A673 (cell line): ENCODE measurements around the gene ANKRD29. TPM values are rescaled to one million over a fixed set of nuclear protein-coding genes. Genes with fewer than 3 reads are reported as not detected.

ENCODE experiments used
- BruUV-seq: library from RNA; stranded (reverse); fragments of 400-500 nt; replicated peaks from 2 replicates; lab custom pipeline; 2021; lab: Mats Ljungman, UMichigan
- CTCF ChIA-PET: fragments of 300-600 bp; sonication (Branson Sonifier 250); formaldehyde crosslinking; loops from one replicate; lab custom pipeline; 2022; ENCODE audit warnings: antibody characterized with exemption; lab: Charles Lee
- POLR2A ChIA-PET: fragments of 300-600 bp; sonication (Branson Sonifier 250); formaldehyde crosslinking; loops from one replicate; lab custom pipeline; 2022; ENCODE audit warnings: antibody characterized with exemption; ENCODE audit not compliant: low non-redundant PET; lab: Charles Lee
- DNase-seq: peaks from one replicate; pipeline ENCODE4 v3.0.0-alpha.2; 2015; ENCODE audit warnings: low spot score
- H3K27ac ChIP-seq: fragments of 200-600 bp; sonication (generic); 2 replicates; pipeline ENCODE4 v1.5.1; 2016; ENCODE audit warnings: mixed run types, low read depth, mild to moderate bottlenecking, mixed read lengths, antibody characterized with exemption, low read length; ENCODE audit not compliant: poor library complexity, severe bottlenecking
- H3K27me3 ChIP-seq: fragments of 200-600 bp; sonication (generic); replicated peaks from 2 replicates; pipeline ENCODE4 v1.6.1; 2017; ENCODE audit warnings: mixed run types, low read depth, mild to moderate bottlenecking, mixed read lengths, antibody characterized with exemption, low read length; ENCODE audit not compliant: insufficient read depth, poor library complexity
- H3K36me3 ChIP-seq: fragments of 200-600 bp; sonication (generic); 2 replicates; pipeline ENCODE4 v1.6.1; 2016; ENCODE audit warnings: mixed run types, mild to moderate bottlenecking, mixed read lengths, antibody characterized with exemption, low read length; ENCODE audit not compliant: insufficient read depth, poor library complexity, severe bottlenecking
- H3K4me1 ChIP-seq: fragments of 200-600 bp; sonication (generic); 2 replicates; pipeline ENCODE4 v1.6.1; 2017; ENCODE audit warnings: mixed run types, mild to moderate bottlenecking, mixed read lengths, antibody characterized with exemption, low read length; ENCODE audit not compliant: insufficient read depth, poor library complexity, severe bottlenecking
- H3K4me3 ChIP-seq: fragments of 200-600 bp; sonication (generic); 2 replicates; pipeline ENCODE4 v1.5.1; 2016; ENCODE audit warnings: low read depth, mixed run types, mild to moderate bottlenecking, mixed read lengths, low read length; ENCODE audit not compliant: poor library complexity, severe bottlenecking
- H3K9me3 ChIP-seq: fragments of 200-600 bp; sonication (generic); 2 replicates; pipeline ENCODE4 v1.6.1; 2016; ENCODE audit warnings: mixed run types, low read depth, mild to moderate bottlenecking, mixed read lengths, antibody characterized with exemption, low read length; ENCODE audit not compliant: poor library complexity, severe bottlenecking
- EZH2 ChIP-seq: fragments of 200-600 bp; sonication (generic); IDR thresholded peaks from 2 replicates; pipeline ENCODE4 v1.6.1; 2017; ENCODE audit warnings: borderline replicate concordance, low read depth, mild to moderate bottlenecking, mixed read lengths, antibody characterized with exemption, low read length; ENCODE audit not compliant: poor library complexity, severe bottlenecking
- intact Hi-C: fragments of 100-400 bp; cut with micrococcal nuclease; formaldehyde crosslinking; loops from one replicate; pipeline ENCODE4 v1.10.0; 2022; ENCODE audit not compliant: unreplicated experiment
- total RNA-seq: library from RNA; stranded (reverse); gene quantifications from 2 replicates; pipeline ENCODE4 v1.2.3, GENCODE V29; 2021
- TF ChIP-seq, protein P1 (sequence below): fragments of 300-800, 200-600 bp; sonication (generic); conservative IDR thresholded peaks from 2 replicates; pipeline ENCODE4 v1.5.1; 2017; ENCODE audit warnings: low read depth, mild to moderate bottlenecking, antibody characterized with exemption, low read length, moderate library complexity, mixed read lengths

ANKRD29 gene
- total RNA-seq, 1 experiment from 2014 or later = 2.6 TPM

DNA sequence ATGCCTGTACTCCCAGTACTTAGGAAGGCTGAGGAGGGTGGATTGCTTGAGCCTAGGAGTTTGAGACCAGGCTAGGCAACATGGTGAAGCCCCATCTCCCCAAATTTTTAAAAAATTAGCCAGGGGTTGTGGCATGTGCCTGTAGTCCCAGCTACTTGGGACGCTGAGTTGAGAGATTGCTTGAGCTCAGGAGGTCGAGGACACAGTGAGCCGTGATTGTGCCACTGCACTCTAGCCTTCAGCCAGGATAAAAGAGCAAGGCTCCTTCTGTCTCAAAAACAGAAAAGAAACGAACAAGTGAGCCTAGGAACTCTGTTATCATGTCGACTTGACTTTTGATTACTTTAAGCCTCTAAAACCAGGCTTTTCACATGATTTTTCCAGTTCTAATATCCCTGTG, 90.1 kb downstream of the ANKRD29 start:
- no peak overlapping the region for H3K27ac ChIP-seq
- H3K9me3 ChIP-seq = no peaks in the 10 kb centered on the region
- peaks cover 11% of the 10 kb centered on the region for H3K4me1 ChIP-seq
- ChIA-PET POLR2A (no interaction called here), CTCF (no interaction called here)
- H3K27me3 ChIP-seq = no peaks in the 10 kb centered on the region
- no peak overlapping the region for H3K4me3 ChIP-seq
- intact Hi-C loops = no loop called here
- BruUV-seq = no TSS peak
- TF ChIP-seq, protein P1, sequence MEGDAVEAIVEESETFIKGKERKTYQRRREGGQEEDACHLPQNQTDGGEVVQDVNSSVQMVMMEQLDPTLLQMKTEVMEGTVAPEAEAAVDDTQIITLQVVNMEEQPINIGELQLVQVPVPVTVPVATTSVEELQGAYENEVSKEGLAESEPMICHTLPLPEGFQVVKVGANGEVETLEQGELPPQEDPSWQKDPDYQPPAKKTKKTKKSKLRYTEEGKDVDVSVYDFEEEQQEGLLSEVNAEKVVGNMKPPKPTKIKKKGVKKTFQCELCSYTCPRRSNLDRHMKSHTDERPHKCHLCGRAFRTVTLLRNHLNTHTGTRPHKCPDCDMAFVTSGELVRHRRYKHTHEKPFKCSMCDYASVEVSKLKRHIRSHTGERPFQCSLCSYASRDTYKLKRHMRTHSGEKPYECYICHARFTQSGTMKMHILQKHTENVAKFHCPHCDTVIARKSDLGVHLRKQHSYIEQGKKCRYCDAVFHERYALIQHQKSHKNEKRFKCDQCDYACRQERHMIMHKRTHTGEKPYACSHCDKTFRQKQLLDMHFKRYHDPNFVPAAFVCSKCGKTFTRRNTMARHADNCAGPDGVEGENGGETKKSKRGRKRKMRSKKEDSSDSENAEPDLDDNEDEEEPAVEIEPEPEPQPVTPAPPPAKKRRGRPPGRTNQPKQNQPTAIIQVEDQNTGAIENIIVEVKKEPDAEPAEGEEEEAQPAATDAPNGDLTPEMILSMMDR = no peak
- no peak for TF ChIP-seq EZH2
- DNase-seq = no peak
- H3K36me3 ChIP-seq = peaks cover 25% of the 10 kb centered on the region

DNA sequence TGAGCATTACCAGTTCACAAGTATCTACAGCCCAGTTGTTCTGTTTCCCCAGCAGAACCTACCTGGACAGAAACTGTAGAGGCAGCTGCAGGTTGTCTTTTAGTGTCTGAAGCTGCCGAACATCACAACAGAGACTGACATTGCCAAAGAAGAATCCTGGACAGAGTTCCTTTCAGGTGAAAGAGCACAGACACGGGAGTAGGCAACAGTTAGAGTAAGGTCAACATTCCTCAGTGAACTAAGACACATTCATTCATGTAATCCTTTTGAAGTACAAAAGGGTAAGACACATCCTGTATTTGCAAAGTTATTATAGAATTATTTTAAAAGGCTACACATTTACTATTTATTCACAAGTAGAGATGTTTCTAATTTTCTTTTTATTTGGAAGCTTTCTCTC, 90.7 kb downstream of the ANKRD29 start:
- ChIA-PET POLR2A (no interaction called here), CTCF (no interaction called here)
- peaks cover 11% of the 10 kb centered on the region for H3K4me1 ChIP-seq
- no peak overlapping the region for H3K4me3 ChIP-seq
- no peak for DNase-seq
- H3K9me3 ChIP-seq = no peaks in the 10 kb centered on the region
- intact Hi-C loops = no loop called here
- no TSS peak for BruUV-seq
- TF ChIP-seq, protein P1 = no peak
- TF ChIP-seq EZH2 = no peak
- peaks cover 31% of the 10 kb centered on the region for H3K36me3 ChIP-seq
- H3K27ac ChIP-seq = no peak overlapping the region
- H3K27me3 ChIP-seq = no peaks in the 10 kb centered on the region

- intact Hi-C loops = no loop called here
- Histone ChIP-seq H3K27me3 (no peaks in the 10 kb centered on the region), H3K27ac (no peak overlapping the region), H3K36me3 (peaks cover 41% of the 10 kb centered on the region), H3K4me3 (no peak overlapping the region), H3K4me1 (peaks cover 11% of the 10 kb centered on the region), H3K9me3 (no peaks in the 10 kb centered on the region)
- BruUV-seq = no TSS peak
- no peak for DNase-seq
- no peak for TF ChIP-seq EZH2
- TF ChIP-seq, protein P1 = no peak
- POLR2A ChIA-PET = no interaction called here
- CTCF ChIA-PET = no interaction called here
Observed at GRCh38 chr18:23570912-23571504, 91.7 kb downstream of the ANKRD29 start.
